ENCODE results near the gene STRN4.

The STRN4 gene

DNA sequence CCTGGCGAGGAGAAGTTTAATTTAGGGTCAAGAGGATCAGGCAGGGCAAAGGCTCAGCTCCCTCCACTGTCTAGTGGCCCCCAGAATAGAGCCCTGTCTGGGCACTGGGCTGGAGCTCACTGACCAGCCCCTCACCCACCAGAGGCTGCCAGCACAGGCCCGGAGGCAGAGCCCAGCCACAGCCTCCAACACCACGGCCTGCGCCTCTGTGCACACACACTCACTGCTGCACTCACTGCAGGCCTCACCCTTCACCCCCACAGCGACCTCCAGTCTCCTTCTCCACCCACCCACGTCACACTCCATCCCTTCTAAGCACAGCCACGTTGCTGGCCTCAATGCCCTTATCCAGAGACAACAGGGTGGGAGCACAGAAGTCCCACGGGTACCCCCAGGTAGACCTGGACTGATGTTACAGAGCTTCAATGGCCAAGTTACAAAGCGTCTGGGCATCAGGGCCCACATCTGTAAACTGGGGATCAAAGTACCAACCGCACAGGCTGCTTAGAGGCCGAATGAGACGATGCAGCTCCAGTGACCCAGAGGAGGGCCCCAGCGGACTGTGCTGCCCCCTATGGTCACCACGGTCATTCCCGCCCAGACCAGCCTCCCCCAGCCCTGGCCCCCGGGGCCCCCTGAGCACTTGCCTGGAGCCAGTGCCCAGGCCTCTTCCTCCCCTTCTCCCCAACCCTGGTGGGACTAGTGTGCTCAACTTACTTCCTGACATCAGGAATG is 24.8 kb downstream of the STRN4 start:
- DNase-seq (ENCODE audit: insufficient read length, low spot score) (no peak), FAIRE-seq (peak; percentile 43)
- no peak for TF ChIP-seq POLR2A (IDR thresholded peaks at IDR 0.05; ENCODE audit: low read depth, low read length)
- TF ChIP-seq POU2F2 (IDR thresholded peaks at IDR 0.05; ENCODE audit: low read depth, low read length), result no peak
- TF ChIP-seq TAF1 (IDR thresholded peaks at IDR 0.05; ENCODE audit: low read depth, low read length), result no peak
- TF ChIP-seq POLR2AphosphoS5 (IDR thresholded peaks at IDR 0.05; ENCODE audit: low read depth, low read length), result no peak
- no peak for TF ChIP-seq SPI1 (IDR thresholded peaks at IDR 0.05; ENCODE audit: low read depth, low read length)
- TF ChIP-seq PAX5 (IDR thresholded peaks at IDR 0.05; ENCODE audit: insufficient read depth, low read length, severe bottlenecking), result no peak

DNA sequence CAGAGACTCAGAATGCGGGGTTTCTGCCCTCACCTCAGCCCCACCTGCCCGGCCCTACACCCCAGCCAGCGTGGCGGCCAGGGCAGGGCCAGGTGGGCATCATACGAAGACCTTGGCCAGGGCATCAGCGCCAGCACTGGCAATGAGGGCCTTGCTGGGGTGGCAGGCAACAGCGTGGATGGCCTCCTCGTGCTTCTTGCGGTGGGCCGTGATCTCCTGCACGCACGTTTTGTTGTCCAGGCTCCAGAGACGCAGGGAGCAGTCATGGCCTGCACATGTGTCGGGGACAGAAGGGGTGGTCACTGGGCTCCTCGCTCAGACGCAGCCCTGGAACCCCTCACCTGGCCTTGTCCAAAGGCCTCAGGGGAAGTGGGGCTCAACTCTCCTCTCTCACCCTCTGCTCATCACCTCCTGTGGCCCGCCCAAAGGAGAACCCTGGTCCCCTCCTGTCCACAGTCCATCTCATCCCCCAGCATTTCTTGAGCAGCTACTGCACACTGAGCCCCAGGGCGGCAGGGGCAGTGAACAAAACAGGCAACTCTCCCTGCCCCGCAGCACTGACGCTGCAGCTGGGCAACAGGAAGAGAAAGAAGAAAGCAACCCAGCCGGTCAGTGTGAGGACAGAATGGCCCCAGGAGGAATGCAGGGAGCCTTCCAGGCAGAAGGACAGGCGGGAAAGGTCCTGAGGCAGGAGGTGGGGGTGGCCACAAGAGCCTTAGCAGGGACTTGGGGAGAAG is 25.6 kb downstream of the STRN4 start:
- FAIRE-seq (no peak), DNase-seq (ENCODE audit: insufficient read length, low spot score) (no peak)
- no peak for TF ChIP-seq SPI1 (IDR thresholded peaks at IDR 0.05; ENCODE audit: low read depth, low read length)
- TF ChIP-seq POLR2AphosphoS5 (IDR thresholded peaks at IDR 0.05; ENCODE audit: low read depth, low read length), result no peak
- TF ChIP-seq POLR2A (IDR thresholded peaks at IDR 0.05; ENCODE audit: low read depth, low read length), result no peak
- TF ChIP-seq POU2F2 (IDR thresholded peaks at IDR 0.05; ENCODE audit: low read depth, low read length), result no peak
- TF ChIP-seq PAX5 (IDR thresholded peaks at IDR 0.05; ENCODE audit: insufficient read depth, low read length, severe bottlenecking), result no peak
- no peak for TF ChIP-seq TAF1 (IDR thresholded peaks at IDR 0.05; ENCODE audit: low read depth, low read length)

DNA sequence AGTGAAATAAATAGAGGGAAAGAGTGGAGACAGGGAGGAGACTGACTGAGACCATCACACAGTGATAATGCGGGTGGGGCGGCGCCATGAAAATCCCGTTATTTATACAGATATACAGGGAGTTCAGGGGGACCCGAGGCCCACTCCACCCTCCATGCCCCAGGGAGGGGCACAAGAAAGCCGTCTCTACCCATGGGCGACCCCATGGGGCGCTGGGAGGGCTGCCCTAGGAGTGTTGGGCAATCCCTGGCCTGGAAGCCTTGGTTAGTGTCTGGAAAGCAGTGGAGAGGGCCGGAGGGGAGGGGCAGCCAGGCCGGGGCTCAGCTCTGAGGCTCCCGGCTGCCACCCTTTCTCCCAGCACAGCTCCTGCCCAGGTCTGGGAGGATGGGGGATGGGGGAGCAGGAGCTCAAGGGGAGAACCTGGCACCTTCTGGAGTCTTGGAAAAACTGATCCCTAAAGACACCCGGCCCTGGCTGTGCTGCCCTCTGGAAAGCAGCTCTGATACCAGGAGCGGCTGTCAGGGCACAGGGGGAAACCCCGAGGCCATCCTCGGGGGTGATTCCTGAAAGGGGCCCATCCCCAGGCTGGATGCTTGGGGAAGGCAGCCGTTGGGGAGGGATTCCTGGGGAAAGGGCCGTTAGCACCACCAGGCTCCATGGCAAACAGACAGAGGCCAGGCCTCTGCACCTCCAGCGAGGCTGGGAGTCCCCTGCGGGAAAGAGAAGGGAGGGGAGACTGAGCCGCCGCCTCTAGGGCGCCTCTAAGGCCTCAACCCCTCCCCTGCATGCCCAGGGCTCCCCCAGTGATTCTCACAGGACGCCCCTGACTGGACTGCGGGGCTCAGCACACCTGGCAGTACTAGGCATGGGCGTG is 26.4 kb downstream of the STRN4 start:
- no peak for DNase-seq (ENCODE audit: insufficient read length, low spot score)
- TF ChIP-seq TAF1 (IDR thresholded peaks at IDR 0.05; ENCODE audit: low read depth, low read length), result no peak
- TF ChIP-seq POLR2A (IDR thresholded peaks at IDR 0.05; ENCODE audit: low read depth, low read length), result no peak
- no peak for TF ChIP-seq PAX5 (IDR thresholded peaks at IDR 0.05; ENCODE audit: insufficient read depth, low read length, severe bottlenecking)
- no peak for TF ChIP-seq POU2F2 (IDR thresholded peaks at IDR 0.05; ENCODE audit: low read depth, low read length)
- TF ChIP-seq POLR2AphosphoS5 (IDR thresholded peaks at IDR 0.05; ENCODE audit: low read depth, low read length), result no peak; the same call in 1 of the 2 replicates
- TF ChIP-seq SPI1 (IDR thresholded peaks at IDR 0.05; ENCODE audit: low read depth, low read length), result no peak
- no peak for FAIRE-seq

DNA sequence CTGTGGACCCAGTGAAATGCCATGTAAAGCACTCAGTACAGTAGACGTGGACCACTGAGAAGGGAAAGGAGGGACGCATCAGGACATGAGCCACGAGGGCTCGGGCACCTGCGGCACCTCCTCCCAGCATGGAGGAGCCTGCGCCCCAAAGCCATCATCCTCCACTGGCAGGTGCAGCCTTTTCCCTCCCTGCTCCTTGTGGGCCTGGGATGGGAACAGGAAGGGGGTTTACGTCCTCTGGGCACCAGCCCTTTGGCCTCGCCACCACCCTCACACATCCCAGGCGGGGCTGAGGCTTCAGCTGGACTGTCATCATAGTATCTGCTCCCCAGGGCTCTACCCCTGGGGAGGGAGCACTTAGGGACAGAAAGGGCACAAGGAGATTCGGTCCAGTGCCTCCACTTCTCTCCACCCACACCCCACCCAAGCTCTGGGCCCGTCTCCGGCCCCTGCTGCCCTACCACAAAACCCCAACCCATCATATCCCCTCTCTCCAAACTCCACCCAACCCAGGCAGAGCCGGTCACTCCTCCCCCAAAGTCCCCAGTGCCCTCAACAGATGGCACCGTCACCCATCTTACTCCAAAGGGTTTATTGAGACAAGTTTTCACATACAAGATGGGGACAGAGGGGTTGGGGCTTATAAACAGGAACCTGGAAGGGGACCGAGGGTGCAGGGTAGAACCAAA is 27.2 kb downstream of the STRN4 start:
- DNase-seq (ENCODE audit: insufficient read length, low spot score), result peak; percentile 66
- peak; percentile 44 for TF ChIP-seq PAX5 (IDR thresholded peaks at IDR 0.05; ENCODE audit: insufficient read depth, low read length, severe bottlenecking)
- TF ChIP-seq SPI1 (IDR thresholded peaks at IDR 0.05; ENCODE audit: low read depth, low read length), result no peak
- TF ChIP-seq POLR2A (IDR thresholded peaks at IDR 0.05; ENCODE audit: low read depth, low read length), result 0 out of 2 replicates have a peak, but pooled peaks have one; percentile 36
- FAIRE-seq, result peak; percentile 97

DNA sequence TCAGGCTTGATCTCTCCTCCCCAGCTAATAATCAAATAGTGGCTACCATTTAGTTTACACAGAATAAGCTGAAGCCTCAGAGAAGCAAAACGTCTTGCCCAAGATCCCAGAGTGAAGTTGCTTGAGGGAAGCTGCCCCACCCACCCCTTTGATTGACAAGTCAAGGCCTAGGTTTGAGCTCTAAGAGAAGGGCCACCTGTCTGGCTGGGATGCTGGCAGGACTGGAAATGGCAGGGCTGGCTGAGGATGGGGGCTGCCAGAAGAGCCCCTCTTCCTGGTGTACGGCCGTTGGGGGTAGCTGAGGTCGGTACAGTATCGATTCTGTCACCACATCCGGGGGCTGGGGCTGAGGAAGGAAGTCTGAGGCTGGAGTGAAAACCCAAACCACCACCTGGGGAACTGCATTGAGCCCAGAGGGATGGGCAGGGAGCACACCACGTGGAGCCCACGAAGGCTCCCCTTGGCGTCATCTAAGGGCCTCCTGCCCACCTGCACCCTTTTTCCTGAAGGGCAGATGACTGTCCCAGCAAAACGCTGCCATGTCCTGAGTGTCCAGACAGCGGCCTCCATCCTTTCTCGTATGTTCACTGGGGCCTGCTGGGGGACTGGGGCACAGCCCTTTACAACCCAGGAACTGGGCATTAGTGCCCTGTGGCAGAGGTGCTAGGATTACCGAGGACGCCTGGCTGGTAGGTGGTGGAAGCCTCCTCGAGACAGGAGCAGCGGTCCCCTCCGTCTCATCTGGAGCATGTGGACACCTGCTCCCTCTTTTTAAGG is 27.9 kb downstream of the STRN4 start:
- FAIRE-seq (peak; percentile 95), DNase-seq (ENCODE audit: insufficient read length, low spot score) (peak; percentile 68)
- TF ChIP-seq PAX5 (IDR thresholded peaks at IDR 0.05; ENCODE audit: insufficient read depth, low read length, severe bottlenecking) (no peak), POU2F2 (IDR thresholded peaks at IDR 0.05; ENCODE audit: low read depth, low read length) (peak; percentile 72), TAF1 (IDR thresholded peaks at IDR 0.05; ENCODE audit: low read depth, low read length) (0 out of 2 replicates have a peak, but pooled peaks have one; percentile 47), POLR2A (IDR thresholded peaks at IDR 0.05; ENCODE audit: low read depth, low read length) (no peak), POLR2AphosphoS5 (IDR thresholded peaks at IDR 0.05; ENCODE audit: low read depth, low read length) (peak; percentile 42; the same call in 1 of the 2 replicates), SPI1 (IDR thresholded peaks at IDR 0.05; ENCODE audit: low read depth, low read length) (peak; percentile 70)

DNA sequence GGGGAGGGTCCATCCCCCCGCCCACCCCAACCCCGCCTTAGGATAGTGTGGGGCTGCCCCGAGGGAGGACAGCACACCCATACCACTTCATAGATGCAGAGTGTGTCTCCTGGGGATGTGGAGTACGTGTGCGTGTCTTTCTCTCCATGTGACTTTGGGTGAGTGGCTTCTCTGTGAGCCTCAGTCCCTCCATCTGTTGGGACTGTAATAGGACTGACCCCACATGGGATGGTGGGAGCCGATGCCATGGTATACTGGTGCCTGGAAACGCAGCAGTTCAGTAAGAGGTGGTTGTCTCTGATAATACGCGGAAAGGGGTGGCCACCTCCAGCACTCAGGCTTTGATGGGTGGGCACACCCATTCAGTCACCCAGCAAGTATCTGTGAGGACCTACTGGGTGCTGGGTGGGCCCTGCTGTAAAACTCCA is 28.5 kb downstream of the STRN4 start:
- FAIRE-seq (no peak), DNase-seq (ENCODE audit: insufficient read length, low spot score) (no peak)
- TF ChIP-seq POLR2AphosphoS5 (IDR thresholded peaks at IDR 0.05; ENCODE audit: low read depth, low read length) (no peak), TAF1 (IDR thresholded peaks at IDR 0.05; ENCODE audit: low read depth, low read length) (no peak), POU2F2 (IDR thresholded peaks at IDR 0.05; ENCODE audit: low read depth, low read length) (no peak), PAX5 (IDR thresholded peaks at IDR 0.05; ENCODE audit: insufficient read depth, low read length, severe bottlenecking) (no peak), SPI1 (IDR thresholded peaks at IDR 0.05; ENCODE audit: low read depth, low read length) (no peak), POLR2A (IDR thresholded peaks at IDR 0.05; ENCODE audit: low read depth, low read length) (no peak)

DNA sequence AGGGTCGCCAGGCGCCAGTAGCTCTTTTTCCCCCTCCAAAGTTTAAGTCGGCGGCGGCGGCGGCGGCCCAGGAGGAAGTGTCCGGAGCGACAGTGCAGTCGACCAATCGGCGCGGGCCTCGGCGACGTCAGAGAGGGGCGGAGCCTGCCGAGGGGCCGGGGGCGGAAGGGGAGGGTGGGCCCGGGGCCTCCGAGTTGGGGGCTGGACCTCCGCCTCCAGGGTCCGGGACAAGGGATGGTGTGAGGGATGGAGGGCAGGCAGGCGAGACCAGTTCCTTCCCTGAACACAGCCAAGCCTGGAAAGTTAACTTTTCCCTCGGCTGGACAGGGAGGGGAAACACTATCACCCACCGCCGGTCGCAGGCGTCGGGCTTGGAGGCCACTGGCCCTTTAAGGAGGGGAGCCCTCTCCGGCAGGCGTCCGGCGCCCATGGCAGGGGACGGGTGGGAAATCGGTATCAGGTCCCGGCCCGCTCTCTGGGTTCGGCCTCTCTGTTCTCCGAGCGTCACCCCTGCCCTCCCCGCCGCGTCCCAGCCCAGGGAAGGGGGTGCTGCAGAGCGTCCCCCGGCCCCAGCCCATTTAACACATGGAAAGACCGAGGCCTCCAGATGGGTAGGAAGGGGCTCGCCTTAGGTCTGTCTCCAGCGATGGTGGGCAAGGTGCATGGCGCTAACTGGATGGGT is 29.1 kb downstream of the STRN4 start, which contains the start of gene PRKD2:
Gene PRKD2, minus strand, starts transcription at position 81 of the 682 bp plus-strand sequence. CDS start 744 bp downstream, outside the sequence.
- peak; percentile 89 for DNase-seq (ENCODE audit: insufficient read length, low spot score)
- TF ChIP-seq POLR2AphosphoS5 (IDR thresholded peaks at IDR 0.05; ENCODE audit: low read depth, low read length) (0 out of 2 replicates have a peak, but pooled peaks have one; percentile 16), SPI1 (IDR thresholded peaks at IDR 0.05; ENCODE audit: low read depth, low read length) (peak; percentile 56), PAX5 (IDR thresholded peaks at IDR 0.05; ENCODE audit: insufficient read depth, low read length, severe bottlenecking) (no peak), TAF1 (IDR thresholded peaks at IDR 0.05; ENCODE audit: low read depth, low read length) (no peak), POLR2A (IDR thresholded peaks at IDR 0.05; ENCODE audit: low read depth, low read length) (no peak; the same call in 1 of the 2 replicates), POU2F2 (IDR thresholded peaks at IDR 0.05; ENCODE audit: low read depth, low read length) (no peak)
- FAIRE-seq, result peak; percentile 90

Data from GM12891 (cell line).